ENCODE results near the gene FKBP7. TPM values are rescaled to one million over a fixed set of nuclear protein-coding genes. Genes with fewer than 3 reads are reported as not detected.

FKBP7 gene
- total RNA-seq, 1 experiment from 2014 or later, result 4.8 TPM

DNA sequence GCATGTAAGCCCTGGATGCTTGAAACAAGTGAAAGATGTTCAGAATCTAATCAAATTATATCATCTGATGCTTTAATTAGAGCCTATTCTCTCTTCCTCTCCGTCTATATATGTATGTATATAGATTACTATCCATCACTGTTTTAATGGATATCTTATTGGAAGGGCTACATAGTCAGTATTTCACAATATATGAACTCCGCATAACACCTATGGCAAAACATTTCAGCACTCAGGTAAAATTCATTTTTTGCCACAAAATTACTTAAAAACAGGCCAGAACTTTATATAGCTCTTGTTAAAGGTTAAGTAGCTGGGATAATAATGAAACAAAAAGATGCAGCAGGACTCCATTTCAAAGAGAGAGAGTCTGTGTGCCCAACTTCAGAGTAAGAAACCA is 26.1 kb downstream of the FKBP7 start:
- TF ChIP-seq, protein P1, sequence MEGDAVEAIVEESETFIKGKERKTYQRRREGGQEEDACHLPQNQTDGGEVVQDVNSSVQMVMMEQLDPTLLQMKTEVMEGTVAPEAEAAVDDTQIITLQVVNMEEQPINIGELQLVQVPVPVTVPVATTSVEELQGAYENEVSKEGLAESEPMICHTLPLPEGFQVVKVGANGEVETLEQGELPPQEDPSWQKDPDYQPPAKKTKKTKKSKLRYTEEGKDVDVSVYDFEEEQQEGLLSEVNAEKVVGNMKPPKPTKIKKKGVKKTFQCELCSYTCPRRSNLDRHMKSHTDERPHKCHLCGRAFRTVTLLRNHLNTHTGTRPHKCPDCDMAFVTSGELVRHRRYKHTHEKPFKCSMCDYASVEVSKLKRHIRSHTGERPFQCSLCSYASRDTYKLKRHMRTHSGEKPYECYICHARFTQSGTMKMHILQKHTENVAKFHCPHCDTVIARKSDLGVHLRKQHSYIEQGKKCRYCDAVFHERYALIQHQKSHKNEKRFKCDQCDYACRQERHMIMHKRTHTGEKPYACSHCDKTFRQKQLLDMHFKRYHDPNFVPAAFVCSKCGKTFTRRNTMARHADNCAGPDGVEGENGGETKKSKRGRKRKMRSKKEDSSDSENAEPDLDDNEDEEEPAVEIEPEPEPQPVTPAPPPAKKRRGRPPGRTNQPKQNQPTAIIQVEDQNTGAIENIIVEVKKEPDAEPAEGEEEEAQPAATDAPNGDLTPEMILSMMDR (conservative IDR thresholded peaks at IDR 0.05), result no peak
- WGBS (ENCODE audit: extremely low coverage, insufficient read length, low lambda C conversion rate), result no CpG with 5 or more reads among the region's 2 CpGs
- Histone ChIP-seq H3K27ac (ENCODE audit: insufficient read length, low read depth, low read length) (no peak overlapping the region), H2BK15ac (ENCODE audit: low read depth, low read length) (no peak overlapping the region), H3K4me2 (ENCODE audit: insufficient read depth, insufficient read length, low read length) (no peak overlapping the region), H4K91ac (ENCODE audit: insufficient read length, low read depth, low read length) (no peak overlapping the region), H3K56ac (ENCODE audit: insufficient read length, low read depth, low read length) (no peak overlapping the region), H3K23ac (ENCODE audit: insufficient read length, low read depth, low read length) (no peak overlapping the region), H3T11ph (ENCODE audit: low read length) (no peak overlapping the region), H2BK5ac (ENCODE audit: insufficient read length, low read length) (no peak overlapping the region), H4K5ac (ENCODE audit: insufficient read length, low read depth, low read length) (no peak overlapping the region), H3K18ac (ENCODE audit: insufficient read length, low read depth, low read length) (no peak overlapping the region), H3K4ac (ENCODE audit: low read depth, low read length) (no peak overlapping the region), H4K20me1 (ENCODE audit: control insufficient read depth, insufficient read depth, insufficient read length) (no peaks in the 10 kb centered on the region), H2AK5ac (ENCODE audit: insufficient read length, low read length) (no peak overlapping the region), H3K4me1 (ENCODE audit: insufficient read depth, low read length) (no peaks in the 10 kb centered on the region), H3K9me3 (ENCODE audit: control insufficient read depth, low read depth, low read length) (no peaks in the 10 kb centered on the region), H2BK12ac (ENCODE audit: insufficient read length, low read depth, low read length) (no peak overlapping the region), H2BK120ac (ENCODE audit: low read depth, low read length, poor library complexity, severe bottlenecking) (no peak overlapping the region), H2BK20ac (ENCODE audit: low read depth, low read length, poor library complexity, severe bottlenecking) (no peak overlapping the region), H3K14ac (ENCODE audit: insufficient read depth, low read length) (no peak overlapping the region), H3K79me1 (ENCODE audit: insufficient read depth, low read depth, low read length, poor library complexity, severe bottlenecking) (no peaks in the 10 kb centered on the region), H3K23me2 (ENCODE audit: insufficient read length, low read depth, low read length, poor library complexity, severe bottlenecking) (peaks cover 9% of the 10 kb centered on the region), H3K79me2 (ENCODE audit: insufficient read depth, low read length) (peaks cover 6% of the 10 kb centered on the region; the same call in 1 of the 2 replicates), H2AFZ (ENCODE audit: low read length) (no peak overlapping the region), H4K8ac (replicated peaks; ENCODE audit: insufficient read length, low read depth, low read length) (no peak overlapping the region), H3K9ac (ENCODE audit: extremely low read depth, insufficient read length, low read length) (no peak overlapping the region), H3K27me3 (ENCODE audit: insufficient read depth, low read length) (no peaks in the 10 kb centered on the region)
- H3K36me3 Mint-ChIP-seq (ENCODE audit: insufficient read depth in 1 of 3, low read depth in 3 of 3), result peaks cover 14 to 20% (median 17%) of the 10 kb centered on the region in 3 experiments; a peak in 5 of 7 replicates
- H3K4me3 Mint-ChIP-seq, result peak overlapping the region; percentile 67 to 89; a peak in 3 of 5 replicates
- 0 out of 7 replicates have a peak overlapping the region, but pooled peaks of 1 of the 3 experiments have one; percentile 51 for H3K27ac Mint-ChIP-seq
- no peaks in the 10 kb centered on the region for H3K27me3 Mint-ChIP-seq (ENCODE audit: low read depth)
- no peaks in the 10 kb centered on the region for H3K9me3 Mint-ChIP-seq
- no peak for DNase-seq
- peaks cover 19 to 22% of the 10 kb centered on the region in 2 experiments for H3K4me1 Mint-ChIP-seq
